GM21367 (cell line): ENCODE data around the gene ARRDC1.
A peak's percentile ranks its signal among the peaks of the same experiment; 100 is the strongest.
"Not testable (repeated sequence)": the region's sequence is repeated elsewhere in the genome, so short reads cannot be mapped to it uniquely, and the experiment has no call there.

ENCODE experiments used
- ATAC-seq: cut with Tn5 transposase; IDR thresholded peaks from one replicate; pipeline ENCODE4 v1.9.1; 2021; ENCODE audit not compliant: unreplicated experiment

The ARRDC1 gene

DNA sequence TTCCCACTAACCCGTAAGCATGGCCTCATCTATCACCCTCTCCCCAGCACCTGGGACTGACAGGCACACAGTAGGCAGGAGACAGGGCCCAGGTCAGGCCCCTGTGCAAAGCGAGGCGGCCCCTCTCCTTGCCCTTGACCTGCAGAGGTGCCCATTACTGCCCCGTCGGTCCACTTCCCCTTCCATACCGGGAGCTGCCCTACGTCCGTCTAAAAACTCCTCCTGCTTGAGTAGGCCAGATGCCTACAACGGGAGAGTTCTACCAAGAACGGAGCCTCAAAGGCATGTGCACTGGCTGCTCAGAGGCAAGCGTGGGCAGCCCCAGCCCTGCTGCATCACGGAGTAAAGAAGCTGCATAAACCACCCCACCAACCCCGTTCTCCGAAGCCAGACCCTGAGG is 22.1 kb upstream of the ARRDC1 start:
- no peak for ATAC-seq

- no peak for ATAC-seq
Observed at GRCh38 chr9:137583957-137584356, 21.5 kb upstream of the ARRDC1 start.

DNA sequence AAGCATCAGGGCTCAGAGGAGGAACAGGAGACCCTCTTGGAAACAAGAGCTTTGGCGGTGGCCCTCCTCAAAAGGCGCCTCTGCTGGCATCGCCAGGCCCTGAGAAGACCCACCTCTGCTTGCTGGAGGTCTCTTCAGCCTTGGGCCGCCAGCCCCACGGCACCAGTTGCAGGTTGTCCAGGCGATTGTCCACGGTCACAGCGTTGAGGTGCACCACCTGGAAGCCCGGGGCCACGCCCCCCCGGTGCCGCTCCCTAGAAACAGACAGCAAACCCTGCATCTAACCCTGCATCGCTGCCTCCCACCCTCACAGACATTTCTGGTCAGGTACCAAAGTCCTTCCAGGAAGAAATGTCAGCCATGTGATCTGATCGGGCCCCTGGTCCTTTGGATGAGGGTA is 18.6 kb upstream of the ARRDC1 start:
- no peak for ATAC-seq

DNA sequence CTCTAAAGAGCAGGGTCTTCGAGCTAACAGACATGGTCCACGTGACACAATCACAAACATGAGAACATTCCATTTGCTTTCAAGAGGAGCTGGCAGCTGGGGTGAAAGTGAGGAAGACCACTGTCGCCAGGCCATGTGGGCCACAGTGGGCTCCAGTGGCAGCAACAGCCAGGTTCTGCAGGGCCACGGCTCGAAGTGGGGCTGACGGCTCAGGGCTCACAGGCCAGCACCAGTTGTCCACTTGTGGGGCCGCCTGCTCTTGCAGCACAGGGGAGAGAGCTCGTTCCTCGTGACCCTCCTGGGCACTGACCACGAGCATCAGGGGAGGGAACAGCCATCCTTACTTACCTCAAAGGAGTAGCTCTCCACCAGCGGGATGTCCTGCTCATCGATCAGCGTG is 17.2 kb upstream of the ARRDC1 start:
- ATAC-seq = no peak

- ATAC-seq = no peak
Observed at GRCh38 chr9:137588891-137589290, 16.6 kb upstream of the ARRDC1 start.

DNA sequence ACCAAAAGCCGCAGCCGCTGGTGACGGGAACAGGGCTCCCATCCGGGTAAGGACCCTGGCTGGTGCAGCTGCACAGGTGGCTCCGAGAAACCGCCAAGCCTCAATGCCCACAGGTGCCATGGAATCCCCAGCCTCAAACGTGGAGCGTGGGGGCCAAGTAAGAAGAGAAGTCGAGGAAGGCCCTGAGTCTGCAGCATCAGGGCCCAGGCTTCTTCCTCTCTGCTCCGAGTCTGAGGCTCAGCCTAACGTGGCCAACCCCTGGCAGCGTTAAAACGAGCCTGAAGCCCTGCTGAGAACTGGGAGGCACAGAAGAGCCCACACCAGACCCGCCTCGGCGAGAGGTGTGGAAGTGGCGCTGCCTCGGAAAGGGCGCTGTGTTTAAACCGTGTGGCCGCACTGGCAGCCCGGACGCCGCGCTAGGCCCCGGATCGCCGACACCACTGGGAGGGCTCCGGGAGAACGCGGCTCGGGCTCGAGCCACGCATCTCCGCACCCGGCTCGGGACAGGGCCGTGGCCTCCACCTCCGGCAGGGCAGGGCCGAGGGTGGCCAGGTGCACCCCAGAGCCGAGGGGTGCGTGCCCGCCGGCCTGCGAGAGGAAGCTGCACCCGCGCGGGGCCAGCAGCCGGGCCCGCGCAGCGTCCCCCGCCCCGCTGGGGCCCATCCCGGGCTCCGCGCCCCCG is 15.9 kb upstream of the ARRDC1 start:
- peak; percentile 19 for ATAC-seq

DNA sequence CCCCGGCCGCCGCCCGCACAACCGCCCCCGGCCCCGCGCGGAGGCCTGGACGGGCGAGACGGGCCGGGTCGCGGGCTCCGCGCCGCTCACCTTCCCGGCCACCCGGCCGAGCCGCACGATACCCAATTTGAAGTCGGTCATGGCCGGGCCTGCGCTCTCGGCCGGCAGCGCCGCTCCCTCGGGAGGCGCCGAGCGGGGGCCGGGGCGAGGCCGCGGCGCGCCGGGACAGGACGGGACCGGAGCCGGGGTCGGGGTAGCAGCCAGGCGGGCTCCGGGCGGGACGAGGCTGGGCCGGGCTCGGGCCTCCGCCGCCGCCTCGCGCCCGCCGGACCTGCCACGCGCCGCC is 15.4 kb upstream of the ARRDC1 start:
- peak; percentile 17 for ATAC-seq

DNA sequence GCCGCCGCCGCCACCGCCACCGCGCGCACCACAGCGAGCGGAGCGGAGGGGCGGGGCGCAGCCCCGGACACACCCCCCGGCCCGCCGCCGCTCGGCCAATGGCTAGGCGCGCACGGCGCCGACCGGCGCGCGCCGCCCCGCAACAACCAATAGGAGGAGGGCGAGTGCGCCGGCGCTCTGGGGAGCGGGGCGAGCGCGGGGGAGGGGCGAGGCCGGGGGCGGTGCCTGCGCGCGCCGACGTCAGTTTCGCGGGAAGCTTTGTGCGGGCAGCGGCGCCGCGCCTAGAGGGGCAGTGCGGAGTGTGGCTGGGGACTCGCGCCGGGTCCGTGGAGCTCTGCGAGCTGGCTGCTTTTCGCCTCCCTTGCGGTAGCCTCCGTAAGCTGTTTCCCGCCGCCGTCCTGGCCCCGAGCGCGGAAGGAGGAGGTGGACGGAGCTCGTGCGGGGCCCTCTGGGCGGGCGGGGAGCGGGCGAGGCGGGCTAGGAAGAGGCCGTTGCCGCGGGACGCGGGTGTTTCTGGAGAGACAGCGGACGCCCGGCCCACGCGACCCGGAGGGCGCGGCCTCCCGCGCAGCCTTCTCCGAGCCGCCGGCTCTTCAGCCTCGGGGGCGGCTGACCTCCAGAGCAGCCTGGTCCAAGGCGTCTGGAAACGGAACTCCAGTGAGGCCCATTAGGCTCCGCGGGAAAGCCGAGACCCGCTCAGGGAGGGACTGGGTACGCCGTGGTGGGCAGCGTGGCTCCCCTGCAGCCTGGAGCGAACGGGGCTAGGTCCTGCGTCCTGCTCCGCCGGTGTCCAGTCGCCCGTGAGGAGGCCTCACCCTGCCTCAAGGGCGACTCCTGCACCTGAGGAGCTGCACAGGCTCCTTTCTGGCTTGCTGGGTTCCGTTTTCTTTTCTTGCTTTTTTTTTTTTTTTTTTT is 14.8 kb upstream of the ARRDC1 start, which contains the start of gene ZMYND19:
ZMYND19 (minus strand) TSS at position 44 of the 915 bp plus-strand sequence. CDS start 249 bp downstream, outside the sequence.
- peak; percentile 81 for ATAC-seq

GRCh38 chr9:137592767-137593166 is 12.7 kb upstream of the ARRDC1 start:
- ATAC-seq = no peak

DNA sequence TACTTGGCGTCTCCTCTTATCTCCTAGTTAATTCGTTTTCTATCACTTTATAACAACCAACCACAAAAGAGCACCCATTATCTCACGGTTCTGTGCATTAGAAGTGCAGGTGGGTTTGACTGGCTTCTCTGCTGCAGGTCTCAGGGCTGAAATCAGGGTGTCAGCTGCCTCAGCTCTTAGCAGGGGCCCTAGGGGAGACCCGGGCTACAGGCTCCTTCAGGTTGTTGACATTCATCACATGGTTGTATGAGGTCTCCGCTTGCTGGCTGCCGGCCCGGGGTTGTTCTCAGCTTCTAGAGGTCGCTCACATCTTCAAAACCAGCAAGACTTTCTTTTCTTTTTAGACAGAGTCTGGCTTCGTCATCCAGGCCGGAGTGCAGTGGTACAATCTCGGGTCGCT is 12.3 kb upstream of the ARRDC1 start:
- no peak for ATAC-seq

DNA sequence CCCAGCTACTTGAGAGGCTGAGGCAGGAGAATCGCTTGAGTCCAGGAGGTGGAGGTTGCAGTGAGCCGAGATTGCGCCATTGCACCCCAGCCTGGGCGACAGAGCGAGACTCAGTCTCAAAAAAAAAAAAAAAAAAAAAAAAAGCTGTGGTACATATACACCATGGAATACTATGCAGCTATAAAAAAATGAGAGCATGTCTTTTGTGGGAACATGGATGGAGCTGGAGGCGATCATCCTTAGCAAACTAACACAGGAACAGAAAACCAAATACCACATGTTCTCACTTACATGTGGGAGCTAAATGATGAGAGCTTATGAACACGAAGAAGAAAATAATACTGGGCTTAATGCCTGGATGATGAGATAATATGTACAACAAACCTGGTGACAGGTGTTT is 8.9 kb upstream of the ARRDC1 start:
- ATAC-seq = not testable (repeated sequence)

DNA sequence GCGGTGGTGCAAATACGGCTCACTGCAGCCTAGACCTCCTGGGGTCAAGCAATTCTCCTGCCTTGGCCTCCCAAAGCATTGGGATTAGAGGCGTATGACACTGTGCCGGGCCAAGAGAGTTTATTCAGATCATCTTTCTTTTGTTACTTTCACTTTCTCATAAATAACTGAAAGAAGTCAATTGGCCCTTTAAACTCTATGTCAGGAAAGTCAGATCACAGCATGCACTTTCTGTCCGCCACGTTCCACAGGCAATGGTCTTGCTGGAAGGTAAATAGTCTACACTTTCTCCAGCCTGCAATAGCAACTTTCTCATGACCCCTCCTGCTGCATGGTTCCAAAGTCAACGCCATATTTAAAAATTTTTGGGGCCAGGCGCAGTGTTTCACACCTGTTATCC is 6.5 kb upstream of the ARRDC1 start:
- no peak for ATAC-seq

DNA sequence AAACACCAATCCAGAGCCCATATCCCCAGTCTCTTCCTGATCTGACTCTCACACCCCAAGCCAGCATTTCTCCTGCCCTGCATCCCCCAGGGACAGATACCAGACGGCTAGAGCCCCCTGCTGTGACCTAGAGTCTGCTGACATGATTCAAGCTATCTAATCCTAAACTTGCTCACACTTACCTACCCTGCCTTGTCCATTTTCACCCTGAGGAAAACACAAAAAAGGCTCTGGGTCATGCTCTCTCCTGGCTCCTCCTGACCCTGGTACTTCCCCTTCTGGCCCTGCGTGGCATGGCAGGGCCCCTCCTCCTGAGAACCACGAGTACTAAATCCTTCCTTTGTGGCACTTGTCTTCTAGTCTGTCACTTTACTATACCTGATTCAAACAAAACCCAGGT is 2.8 kb upstream of the ARRDC1 start:
- no peak for ATAC-seq

DNA sequence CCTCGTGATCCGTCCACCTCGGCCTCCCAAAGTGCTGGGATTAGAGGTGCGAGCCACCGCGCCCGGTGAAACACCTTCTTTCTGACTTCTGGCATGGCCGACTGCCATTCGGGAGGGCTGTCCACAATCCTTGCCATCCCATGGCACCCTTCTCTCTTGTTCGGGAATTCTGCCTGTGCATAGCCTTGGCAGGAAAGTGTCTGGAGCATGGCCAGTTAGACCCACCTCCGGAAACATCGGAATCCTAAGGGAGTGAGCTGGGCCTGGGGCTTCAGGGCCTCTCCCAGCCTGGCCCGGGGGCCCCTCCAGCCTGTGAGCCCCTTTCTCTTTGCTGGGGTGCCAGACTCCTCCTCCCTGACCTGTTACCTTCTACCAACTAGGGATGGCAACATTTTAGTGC is 1.6 kb upstream of the ARRDC1 start:
- no peak for ATAC-seq

DNA sequence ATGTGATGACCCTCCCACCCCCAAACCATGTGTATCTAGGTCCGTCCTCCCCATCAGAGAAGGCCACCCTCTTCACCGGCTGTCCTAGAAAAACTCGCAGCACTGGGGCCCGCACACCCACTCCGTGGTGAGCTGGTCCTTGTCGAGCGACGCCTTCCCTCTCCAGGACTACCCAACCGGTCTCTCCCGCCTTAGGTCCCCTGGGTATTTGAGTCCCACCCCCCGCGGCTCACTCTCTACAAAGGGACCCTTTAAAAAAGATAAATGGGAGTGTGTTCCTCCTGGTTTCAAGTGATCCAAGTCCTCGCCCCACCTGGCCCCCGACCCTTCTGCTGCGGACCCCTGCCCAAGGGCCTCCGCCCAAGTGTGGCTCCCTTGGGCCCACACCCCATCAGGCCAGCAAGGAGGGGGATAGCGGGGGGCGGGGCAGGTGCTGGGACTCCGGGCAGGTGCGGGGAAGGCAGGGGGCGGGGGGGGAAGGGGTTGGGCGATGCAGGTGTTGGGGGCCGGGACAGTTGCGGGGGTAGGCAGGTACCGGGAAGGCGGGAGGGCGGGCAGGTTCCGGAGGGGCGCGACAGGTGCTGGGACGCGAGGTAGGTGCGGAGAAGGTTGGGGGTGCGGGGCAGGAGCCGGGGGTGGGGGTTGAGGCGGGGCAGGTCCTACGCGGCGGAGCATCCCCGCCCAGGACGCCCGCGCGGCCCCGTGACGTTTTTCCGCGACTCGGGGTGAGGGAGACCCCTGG is 970 bp upstream of the ARRDC1 start:
- ATAC-seq = no peak

GRCh38 chr9:137606005-137606621 is 627 bp downstream of the ARRDC1 start:
- peak; percentile 9 for ATAC-seq

DNA sequence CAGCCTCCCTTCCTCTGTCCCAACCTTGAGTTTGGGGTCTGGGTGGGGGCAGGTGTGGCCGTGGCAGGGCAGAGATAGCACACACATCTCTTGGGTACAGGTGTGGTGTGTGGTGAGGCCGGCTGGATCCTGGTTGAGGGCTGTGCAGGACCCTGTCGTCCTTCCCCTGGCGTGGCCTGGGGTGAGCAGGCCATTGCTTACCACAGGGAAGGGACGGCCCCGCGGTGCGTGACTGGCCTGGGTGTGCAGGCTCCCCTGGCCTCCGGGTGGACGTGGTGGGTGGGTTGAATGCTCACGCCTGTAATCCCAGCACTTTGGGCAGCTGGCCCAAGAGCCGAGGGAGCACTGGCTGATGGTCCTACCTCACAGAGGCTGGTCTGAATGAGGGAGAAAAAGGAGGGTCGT is 1.2 kb downstream of the ARRDC1 start:
- ATAC-seq = no peak

GRCh38 chr9:137607141-137607857 is 1.8 kb downstream of the ARRDC1 start:
- ATAC-seq = no peak

GRCh38 chr9:137610944-137611343 is 5.5 kb downstream of the ARRDC1 start:
- no peak for ATAC-seq
